DMS79 treated with DMSO at 0.1 percent for 48 hours (cell line): ENCODE data around the gene ZMYM4.

Experiments used
- DNase-seq: peaks from one replicate; lab custom pipeline; 2025; lab: John Stamatoyannopoulos, UW

ZMYM4 gene

DNA sequence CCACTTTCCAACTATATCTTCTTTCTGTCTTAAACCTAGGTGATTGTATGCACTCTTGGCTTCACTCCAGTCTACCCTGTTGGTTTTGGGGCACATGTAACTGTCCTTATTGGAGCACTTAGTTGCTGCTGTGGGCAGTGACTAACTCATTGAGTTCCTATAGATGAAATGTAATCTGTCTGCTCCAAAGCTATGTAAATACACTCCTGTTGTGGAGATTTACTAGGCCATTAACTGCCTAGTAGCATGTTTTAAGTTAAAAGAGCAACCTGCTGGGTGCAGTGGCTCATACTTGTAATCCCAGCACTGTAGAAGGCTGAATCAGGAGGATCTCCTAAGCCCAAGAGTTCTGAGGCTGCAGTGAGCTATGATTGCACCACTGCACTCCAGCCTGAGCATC, 137.6 kb downstream of the ZMYM4 start:
- no peak for DNase-seq

DNA sequence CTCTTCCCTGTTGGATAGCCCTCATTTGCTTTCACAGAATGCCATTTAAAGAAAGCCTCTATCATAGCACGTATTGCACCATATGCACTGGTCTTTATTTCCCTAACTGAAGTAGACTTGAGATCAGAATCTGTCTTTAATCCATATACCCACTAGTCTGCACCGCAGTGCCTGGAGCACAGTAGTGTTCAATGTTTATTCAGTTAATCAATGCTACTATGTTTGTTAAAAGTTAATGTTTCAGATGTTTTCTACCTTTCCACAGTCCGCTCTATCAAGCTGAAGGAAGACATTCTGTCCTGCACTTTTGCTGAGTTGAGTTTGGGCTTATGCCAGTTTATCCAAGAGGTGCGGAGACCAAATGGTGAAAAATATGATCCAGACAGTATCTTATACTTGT, 139.2 kb downstream of the ZMYM4 start:
- no peak for DNase-seq

DNA sequence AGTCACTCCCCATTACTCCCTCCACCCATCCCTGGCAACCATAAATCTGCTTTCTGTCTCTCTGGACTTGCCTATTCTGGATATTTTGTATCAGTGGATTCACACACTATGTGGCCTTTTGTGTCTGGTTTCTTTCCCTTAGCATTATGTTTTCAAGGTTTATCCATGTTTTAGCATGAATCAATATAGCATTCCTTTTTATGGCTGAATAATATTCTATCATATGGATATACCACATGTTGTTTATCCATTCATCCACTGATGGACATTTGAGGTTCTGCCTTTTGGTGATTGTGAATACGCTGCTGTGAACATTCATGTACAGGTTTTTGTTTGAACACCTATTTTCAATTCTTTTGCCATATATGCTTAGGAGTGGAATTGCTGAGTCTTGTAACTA, 140.4 kb downstream of the ZMYM4 start:
- DNase-seq, result no peak

DNA sequence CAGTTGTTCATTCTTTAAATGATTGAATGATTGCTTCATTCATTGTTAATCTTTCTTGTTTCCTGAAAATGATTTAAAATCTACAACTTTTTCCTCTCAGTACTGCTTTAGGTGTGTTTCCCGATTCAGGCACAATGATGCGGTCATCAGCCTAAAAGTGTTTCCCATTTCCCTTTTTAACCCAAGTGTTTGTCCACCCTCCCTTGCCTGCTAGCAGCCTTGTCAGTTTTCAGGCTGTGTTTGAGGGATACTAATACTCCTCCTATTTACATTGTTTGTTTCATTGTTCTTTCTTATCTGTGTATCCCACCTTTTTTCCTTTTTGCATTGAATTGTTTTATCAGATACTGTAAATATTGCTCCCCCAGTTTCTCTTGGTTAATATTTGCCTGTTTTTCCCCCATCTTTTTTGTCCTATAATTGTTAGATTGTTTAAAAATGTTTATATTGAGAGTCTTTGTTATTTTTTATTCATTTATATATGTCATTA, 157.6 kb downstream of the ZMYM4 start:
- DNase-seq, result no peak

DNA sequence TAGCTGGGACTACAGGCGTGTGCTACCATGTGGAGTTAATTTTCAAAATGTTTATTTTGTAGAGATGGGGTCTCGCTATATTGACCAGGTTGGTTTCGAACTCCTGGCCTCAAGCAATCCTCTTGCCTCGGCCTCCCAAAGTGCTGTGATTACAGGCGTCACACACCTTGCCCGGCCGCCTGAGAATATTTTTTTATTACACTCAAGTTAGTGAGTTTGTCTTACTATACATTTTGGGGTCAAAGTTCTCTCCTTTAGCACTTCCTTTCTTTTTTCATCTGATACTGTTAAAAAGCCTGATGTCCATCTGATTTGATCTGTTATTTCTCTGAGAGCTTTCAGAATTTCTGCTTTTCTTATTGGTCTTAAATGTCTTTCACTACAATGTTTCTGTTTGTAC, 159.9 kb downstream of the ZMYM4 start:
- DNase-seq, result no peak

DNA sequence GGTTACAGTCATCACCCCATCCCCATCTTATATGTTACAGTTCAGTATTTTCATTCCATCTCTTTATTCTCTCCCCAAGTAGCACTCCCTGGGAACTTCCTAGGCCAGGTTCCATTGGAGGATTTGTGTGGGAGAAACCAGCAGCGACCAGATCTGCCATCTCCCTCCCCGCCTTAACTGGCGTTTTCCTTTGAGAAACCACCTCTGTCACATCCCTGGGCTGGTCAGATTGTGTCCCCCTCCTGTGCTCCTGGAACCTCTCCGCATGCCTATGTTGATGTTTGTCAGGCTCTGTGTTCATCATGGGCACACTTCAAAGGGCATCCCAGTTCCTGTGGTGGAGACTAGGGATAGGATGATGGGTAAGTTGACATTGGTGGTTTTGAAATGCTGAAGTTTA, 162.3 kb downstream of the ZMYM4 start:
- DNase-seq, result no peak

DNA sequence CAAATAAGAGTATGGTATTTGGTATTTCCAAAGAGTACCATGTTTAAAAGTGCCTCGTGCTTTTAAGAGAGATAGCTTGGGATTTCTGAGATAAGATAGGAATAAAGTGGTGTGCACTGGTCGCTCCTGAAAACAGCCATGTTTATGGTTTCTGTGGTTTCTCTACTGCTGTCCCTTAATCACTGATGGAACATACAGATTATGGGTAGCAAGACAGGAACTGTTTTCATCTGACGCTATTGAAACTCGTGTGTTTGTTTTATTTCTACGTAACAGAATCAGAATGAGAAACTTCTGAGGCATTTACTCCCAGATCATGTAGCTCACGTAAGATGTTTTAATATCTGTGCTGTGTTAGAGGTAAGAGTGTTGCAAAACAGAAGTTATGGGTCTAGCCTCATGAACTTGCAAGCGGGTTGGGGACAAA, 162.7 kb downstream of the ZMYM4 start:
- no peak for DNase-seq

DNA sequence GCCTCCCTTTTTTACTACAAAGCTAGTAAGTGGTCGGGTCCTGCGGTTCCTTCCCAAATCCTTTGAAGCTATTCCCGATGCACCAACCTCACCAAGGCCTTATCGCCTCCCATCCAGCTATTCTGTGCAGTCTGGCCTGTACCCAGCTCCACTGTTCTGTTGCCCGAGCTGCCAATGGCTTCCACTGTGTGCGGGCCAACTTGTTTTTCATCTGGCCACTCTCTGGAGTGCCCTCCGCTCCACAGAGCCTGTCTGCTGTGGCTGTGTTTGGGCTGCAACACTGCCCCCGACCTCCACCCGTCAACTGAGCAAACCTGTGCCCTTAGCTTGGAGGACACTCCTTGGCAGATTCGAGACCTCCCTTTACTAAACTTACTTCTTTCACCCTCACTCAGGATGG, 163.7 kb downstream of the ZMYM4 start:
- DNase-seq, result no peak

DNA sequence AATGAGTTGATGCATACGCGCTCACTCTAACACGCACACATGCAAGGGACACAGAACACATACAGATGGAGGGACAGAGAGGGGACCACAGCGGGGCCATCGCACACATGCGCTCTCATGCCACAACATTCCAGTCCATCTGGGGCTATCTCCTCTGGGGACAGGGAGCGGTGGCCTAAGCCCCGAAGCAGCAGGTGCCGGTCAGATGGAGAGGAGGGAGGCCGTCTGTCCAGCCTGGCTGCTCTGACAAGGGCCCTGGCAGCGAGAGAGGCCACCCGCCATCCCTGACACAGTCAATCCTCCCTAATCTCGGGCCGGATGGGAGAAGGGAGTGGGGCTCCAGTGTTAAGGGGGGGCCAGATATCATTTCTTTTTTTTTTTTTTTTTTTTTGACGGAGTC, 165.2 kb downstream of the ZMYM4 start:
- no peak for DNase-seq

DNA sequence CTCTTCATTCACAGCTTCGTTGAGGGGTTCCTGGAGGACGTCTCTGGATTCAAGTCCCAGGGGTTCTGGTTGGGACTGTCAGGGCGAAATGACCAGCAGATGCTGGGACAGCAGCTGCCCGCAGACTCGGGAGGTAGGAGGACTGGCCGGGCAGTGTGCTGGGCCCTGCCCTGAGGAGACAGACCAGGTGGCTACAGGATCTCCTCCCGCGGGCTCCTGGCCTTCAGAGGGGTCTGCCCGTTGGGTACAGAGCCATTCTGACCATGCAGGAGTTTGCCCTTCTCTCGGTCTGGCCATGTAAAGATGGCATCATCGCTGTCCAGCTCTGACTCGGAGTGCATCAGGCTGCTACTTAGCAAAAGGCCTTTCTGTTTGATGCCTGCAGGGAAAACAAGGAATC, 166.2 kb downstream of the ZMYM4 start:
- no peak for DNase-seq

DNA sequence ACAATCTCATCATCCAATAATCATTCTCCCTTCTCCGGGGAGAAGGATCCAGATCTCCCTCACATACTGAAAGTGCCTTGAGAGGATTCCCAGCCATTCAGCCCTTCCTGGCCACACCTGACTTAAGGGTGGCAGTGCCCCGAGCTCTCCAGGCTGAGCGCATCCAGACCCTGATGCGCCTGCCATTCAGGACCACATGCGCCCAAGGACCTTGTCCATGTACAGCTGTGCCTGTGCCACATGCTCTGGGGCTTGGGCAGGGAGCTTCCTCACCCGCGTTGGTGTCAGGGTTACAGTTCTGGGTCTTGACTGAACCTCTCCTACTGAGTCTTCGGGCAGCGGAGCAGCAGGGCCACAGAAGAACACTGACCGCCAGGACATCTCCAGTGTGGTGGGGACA, 167.6 kb downstream of the ZMYM4 start:
- no peak for DNase-seq

DNA sequence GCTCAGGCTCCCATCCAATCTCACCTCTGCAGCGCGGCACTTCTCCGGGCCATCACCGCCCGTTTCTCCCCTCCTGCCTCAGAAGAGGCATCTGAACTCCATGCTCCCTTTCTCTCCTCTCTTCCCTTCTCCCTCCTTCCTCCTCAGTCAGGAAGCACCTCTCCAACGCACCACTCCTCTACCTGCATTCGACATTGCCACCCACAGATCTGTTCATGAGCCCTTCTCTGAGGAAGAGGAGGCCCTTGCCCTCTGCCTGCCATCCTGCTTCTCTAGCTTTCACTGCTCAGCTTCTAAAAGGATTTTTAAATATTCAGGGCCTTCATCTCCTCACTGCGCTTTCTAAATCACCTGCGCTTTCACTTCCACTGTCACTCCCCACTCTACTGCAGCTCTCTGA, 168.7 kb downstream of the ZMYM4 start:
- no peak for DNase-seq

DNA sequence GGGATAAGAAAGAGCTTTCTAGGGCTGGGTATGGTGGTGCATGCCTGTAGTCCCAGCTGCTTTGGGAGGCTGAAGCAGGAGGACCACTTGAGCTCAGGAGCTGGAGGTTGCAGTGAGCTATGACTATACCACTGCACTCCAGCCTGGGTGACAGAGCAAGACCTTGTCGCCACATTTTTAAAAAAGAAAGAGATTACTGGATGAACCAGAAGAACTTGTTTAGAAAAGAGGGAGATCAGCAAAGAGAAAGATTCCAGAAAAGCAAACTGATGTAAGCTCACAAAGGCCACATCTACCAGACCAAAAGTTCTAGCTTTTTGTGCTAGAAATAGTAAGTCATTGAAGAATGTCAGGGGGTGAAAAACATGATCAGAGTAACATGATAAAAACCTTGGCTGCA, 171.1 kb downstream of the ZMYM4 start:
- no peak for DNase-seq

DNA sequence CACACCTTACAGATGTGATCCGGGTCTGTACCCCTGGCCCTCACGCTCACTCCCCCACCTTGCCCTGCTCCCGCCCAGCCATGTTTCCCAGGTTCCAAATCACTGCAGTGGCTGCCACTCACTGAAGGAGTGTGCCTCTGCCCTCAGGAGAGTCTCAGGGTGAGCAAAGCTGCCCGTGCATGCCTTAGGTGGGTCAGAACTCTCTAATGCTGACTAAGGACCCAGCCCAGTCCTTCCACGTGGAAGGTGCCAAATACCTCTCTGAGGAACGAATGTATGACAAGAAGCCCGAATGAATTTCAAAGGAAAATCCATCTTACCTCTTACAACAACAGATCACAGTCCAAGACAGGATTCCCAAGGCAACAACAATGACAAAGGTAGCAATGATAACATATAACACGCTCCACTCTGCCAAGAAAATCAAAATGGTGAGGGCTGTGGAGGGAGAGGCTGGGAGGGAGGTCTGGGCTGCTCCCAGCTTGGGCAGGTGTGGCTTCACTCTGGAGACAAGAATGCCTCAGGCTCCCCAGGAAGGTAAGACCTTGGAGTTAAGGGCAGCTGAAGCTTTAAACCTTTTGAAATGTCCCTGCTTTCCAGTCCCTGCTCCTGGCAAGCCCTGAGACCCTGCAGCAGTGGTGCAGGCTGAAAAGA, 173.5 kb downstream of the ZMYM4 start:
- no peak for DNase-seq

DNA sequence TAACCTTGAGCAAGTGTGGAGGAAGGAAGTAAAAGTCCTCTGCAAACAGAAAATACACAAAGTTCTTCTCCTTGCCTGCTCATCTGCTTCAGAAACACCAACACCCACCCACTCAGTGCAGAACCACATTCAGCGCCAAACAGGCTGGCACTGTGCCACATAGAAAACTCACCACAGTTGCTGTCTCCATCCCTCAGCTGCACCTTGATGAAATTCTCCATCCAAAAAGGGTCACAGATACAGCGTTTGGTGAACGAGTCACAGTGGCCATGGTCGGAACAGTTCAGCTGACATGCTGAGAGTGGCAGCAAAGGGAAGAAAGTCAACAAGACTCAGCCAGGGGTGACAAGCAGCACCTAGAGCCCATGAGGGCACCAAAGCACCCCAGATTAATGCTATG, 174.2 kb downstream of the ZMYM4 start:
- no peak for DNase-seq

DNA sequence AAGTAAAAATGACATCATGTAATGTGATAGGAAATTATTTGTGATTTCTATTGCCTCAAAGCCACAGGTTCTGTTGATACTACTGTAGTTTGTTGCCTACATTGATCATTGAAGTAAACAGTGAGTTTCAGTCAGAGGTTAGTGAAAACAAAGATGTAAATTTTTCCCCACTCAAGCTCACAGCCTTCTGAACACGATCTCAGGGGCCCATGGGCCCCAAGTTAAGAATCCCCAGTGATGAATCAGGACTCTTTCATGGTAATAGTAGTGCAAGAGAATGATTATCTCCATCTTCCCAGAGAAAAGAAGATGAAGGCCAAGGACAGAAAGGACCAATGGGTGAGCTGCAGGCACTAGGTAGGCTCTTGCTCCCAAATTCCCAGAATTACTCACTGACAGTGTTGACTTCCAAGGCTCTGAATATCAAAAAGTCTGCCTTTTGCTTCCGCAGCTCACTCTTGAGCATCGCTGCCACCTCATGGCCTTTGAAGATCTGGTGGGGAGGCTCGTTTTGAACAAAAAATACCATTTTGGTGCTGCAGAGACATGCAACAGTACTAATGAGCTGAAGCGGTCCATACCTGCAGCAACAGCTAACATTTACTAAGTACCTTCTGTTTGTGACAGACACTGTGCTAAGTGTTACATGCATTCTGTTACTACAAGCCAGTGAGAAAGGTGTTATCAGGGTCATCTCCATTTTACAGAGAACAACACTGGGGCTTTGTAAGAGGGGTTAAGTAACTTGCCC, 175.4 kb downstream of the ZMYM4 start:
- DNase-seq, result no peak

DNA sequence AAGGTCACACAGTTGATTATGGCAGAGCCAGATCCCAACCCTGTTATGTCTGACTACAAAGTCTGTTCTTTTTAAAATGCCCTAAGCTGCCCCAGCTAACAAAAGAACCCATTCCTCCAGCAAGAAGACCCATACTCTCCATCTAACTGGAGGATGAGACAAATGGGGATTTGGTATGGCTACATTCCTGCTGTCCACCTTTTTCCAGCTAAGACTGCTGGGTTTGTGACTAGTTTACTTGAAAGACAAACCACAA, 175.9 kb downstream of the ZMYM4 start:
- no peak for DNase-seq

DNA sequence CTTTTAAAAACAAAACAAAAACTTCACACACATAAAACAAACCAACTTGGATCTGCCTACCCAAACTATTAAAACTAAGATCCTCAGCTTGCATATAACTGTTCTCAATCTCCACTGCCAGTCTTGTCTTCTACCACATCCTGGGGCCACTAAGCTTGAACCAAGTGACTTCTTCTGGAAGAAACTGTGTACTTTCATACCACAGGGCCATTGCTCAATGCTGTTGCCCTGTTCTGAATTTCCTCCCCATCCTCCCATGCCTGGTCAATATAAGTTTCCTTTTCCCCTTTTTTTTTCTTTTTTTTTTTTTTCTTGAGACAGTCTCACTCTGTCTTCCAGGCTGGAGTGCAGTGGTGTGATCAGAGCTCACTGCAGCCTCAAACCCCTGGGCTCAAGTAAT, 178.8 kb downstream of the ZMYM4 start:
- DNase-seq, result no peak

DNA sequence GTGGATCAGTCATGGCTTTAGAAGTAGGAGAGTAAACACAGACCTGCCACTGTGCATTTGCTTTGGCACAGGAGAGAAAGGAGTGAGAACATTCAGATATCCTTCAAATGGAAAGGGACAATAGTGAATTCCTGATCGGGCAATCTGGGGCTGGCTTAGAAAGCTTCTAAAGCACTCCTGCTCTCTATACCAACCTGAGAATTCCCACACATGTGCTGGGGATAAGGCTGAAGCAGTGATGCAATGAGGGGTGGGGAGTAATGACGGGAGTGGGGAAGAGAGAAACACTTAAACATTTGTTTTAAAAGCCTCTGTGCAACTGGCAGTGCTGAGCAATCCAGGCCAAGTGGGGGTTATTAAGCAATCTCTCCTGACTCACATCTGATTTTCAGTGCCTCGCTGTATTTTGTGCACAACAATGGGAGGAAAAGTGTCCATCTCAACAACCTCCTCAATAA, 179.9 kb downstream of the ZMYM4 start:
- DNase-seq, result no peak

DNA sequence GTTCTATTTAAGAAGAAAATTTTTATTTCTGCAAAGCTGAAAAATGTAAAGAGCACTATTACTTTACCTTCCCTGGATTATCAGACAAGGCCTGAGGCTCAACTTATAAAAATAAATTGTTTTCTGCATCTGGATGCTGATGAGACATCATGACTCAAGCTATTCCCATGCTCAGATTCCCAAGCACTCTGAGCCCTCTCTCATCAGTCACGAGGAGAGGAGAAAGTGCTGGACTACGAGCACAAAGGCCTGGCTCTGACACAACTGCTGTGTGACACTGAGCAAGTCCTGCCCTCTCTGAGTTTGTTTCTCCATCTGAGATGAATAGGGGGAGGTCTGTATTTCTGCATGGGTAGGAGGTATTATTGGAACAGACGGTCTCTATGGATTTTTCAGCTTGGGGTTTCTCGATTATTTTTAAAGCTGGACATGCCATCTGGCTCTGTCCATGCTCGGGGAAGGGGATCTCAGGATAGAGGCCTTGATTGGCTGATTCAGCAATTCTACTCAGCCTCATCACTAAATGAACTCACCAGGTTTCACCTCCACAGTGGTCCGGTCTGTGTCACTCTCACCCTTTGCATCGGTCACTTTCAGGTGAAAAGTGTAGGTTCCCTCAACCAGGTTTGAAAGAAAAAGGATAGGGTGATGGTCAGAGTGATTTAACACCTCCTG, 181.0 kb downstream of the ZMYM4 start:
- no peak for DNase-seq

DNA sequence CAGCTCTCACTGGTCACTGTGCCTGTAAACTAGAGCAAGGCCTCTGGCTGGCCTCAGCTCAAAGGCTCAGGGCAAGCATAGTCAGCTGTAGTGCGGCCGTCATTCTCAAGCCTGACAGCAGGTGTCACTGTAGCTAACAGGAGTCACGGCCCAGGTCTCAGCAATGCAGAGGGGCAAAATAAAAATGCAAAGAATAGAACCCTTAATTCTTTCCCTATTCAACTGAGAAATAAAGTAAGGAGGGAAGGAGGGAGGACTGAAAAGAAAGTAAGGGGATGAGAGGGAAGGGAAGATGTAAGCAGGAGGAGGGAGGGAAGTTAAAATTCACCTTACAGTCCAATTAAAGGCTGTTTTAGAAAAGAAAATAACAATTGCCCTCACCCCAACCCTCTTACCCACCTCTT, 182.6 kb downstream of the ZMYM4 start:
- peak; percentile 72 for DNase-seq

DNA sequence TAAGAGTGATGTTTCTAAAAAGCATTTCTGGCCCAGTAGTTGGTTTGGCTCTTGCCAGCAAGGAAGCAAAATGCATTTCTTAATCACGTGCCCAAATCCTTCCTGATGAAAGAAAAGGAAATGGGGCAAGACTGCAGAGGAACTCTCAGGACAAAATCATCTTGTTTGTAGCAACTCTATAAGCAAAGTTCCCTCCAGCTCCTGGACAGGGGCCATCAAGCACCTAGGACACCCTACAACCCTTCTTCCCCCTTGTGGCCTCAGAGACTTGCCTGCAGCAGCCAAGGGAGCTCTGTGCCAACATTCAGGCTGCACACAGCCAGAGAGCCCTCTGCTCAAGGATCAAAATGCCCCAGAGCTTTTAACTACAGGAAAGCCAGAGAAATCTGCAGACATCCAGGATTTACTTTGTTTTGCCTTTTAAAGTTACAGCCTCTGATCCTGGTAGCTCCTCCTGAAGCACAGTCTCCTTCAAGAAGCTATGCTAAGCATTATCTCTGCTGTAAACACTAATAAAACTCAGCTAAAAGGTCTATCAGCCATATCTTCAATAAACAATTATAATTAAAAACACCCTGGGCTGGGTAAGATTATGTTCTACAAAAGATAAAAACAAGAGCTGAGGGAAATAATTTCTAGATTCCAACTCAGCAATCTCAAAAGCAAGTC, 183.7 kb downstream of the ZMYM4 start:
- peak; percentile 68 for DNase-seq

DNA sequence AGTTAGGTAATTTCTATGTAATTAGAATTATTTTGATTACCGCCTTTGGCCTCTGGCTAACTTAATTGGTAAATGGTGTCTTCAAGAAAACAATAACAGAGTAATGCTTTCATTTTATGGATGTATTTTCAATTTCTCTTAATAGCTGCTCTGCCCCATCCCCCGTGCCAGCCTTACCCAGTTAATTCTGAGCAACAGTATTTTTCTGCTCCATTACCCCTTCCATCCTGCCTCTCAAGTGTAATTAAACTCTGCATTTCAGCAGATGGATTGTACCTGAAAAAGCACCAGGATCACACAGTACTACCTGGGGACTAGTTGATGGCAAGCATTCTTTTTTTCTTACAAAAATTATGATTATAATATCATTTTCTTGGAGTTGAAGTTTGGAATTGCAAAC, 184.5 kb downstream of the ZMYM4 start:
- peak; percentile 86 for DNase-seq
